NCI-H2196 (cell line): Measurements from ENCODE around the gene WSCD2.

Experiments
- DNase-seq: peaks from one replicate; lab custom pipeline; 2025; ENCODE audit not compliant: unreplicated experiment; lab: John Stamatoyannopoulos, UW

WSCD2 gene

DNA sequence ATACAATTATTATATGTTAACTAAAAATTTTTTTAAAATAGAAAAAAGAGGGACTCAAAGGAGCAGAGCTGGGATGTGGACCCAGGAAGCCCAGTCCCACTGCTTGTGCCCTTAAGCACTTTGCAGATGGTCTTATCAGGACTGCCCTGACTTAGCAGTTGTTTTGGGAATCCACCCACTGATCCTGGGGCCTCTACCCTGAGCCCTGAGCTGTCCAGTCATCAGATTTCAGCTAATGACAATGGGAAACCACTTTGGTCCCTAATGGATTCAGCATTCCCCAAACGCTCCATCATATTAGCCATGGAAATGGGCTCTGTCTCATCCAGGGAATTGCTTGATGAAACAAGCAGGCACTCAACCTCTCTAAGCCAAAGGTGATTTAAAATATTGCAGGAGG lies 22.5 kb upstream of the WSCD2 start:
- DNase-seq: no peak

DNA sequence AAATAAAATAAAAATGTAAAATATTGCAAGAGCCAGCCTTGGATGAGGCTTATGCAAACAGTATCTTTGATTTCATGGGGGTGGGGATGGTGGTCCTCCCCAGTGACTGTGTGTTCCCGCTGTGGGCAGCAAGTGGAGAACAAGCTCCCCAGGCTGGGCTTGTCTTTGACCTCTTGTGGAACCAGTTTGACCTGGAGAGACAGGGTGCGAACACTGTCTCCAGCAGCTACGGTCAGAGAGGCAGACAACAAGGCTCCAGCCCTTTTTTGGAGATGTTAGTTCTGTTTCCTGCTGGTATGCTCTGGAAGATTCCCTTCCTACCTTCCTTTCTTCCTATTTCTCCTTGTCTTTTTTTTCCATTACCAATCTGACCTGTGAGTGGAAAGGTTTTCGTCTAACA lies 21.8 kb upstream of the WSCD2 start:
- DNase-seq: no peak

DNA sequence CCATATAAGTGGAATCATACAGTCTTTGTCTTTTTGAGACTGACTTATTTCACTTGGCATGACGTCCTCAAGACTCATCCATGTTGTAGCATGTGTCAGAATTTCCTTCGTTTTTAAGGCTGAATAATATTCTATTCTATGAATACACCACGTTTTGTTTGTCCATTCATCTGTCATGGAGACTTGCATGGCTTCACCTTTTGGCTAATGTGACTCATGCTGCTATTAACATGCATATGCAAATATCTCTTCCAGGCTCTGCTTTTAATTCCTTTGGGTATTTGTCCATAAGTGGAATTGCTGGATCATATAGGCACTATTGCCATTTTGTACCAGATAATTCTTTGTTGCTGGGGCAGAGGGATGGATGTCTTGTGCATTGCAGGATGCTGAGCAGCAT lies 19.6 kb upstream of the WSCD2 start:
- no peak for DNase-seq

GRCh38 chr12:108109954-108110353 lies 19.1 kb upstream of the WSCD2 start:
- DNase-seq: no peak

GRCh38 chr12:108110844-108111243 lies 18.2 kb upstream of the WSCD2 start:
- DNase-seq: no peak

GRCh38 chr12:108112832-108113556 lies 16.1 kb upstream of the WSCD2 start:
- DNase-seq: no peak

DNA sequence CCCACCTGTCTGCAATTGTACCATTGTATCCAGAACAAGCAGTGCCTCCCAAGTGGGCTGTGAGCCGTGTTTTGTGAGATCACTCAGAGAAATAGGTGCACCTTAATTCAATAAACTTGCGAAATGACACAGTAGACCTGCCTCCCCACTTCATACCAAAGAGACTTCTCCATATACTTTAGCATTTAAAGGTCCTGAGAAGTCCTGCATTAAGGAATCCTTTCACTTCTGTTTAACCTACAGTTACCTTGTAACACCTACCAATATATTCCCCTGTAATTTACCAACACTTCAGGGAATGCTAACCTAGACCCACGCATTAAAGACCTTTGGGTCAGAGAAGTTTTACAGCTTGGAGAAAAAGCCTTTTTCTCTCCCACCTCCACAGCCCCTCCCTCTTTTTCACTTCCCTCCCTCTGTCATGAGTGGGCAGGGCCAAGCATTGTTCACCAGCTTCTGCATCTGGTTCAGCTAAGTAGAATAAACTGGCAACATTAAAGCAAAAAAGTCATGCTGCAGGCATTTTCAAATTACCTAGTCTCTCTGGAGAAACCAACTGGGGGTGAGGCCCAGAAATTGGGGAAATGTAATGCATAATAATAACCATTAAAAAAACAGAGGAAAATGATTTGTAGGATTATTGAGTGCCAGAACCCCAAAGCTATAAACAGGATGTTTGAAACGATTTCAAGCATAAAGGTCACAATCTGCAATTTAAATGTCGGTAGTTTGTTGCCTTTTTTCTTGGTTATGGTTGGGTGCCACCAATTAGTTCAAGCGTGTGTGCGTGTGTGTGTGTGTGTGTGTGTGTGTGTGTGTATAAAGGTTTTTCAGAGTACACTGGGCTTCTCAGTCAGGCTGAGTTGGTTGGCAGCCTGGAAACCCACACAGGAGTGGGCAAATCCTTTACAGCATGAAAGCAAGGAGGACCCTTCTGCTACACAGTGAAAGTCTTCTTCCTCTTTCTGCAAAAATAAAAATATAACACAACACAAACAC lies 13.7 kb upstream of the WSCD2 start:
- DNase-seq: no peak

- no peak for DNase-seq
These were observed 12.8 kb upstream of the WSCD2 start for GRCh38 chr12:108116254-108116653.

DNA sequence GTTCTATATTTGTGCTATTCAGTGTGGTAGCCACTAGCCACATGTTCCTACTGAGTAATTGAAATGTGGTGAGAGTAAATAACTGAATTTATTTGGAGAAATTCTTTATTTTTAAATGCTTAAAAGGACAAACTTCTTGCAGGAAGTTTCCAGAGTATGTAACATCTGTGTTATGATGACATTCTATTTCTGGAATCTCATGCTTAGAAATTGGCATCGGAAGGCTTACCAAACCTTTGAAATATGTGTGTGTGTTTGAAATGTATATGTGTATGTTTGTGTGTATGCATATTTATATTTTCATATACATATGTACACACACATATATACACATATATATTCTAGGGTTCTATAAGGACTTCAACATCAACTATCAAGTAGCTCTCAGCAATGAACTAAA lies 12.4 kb upstream of the WSCD2 start:
- DNase-seq: no peak

DNA sequence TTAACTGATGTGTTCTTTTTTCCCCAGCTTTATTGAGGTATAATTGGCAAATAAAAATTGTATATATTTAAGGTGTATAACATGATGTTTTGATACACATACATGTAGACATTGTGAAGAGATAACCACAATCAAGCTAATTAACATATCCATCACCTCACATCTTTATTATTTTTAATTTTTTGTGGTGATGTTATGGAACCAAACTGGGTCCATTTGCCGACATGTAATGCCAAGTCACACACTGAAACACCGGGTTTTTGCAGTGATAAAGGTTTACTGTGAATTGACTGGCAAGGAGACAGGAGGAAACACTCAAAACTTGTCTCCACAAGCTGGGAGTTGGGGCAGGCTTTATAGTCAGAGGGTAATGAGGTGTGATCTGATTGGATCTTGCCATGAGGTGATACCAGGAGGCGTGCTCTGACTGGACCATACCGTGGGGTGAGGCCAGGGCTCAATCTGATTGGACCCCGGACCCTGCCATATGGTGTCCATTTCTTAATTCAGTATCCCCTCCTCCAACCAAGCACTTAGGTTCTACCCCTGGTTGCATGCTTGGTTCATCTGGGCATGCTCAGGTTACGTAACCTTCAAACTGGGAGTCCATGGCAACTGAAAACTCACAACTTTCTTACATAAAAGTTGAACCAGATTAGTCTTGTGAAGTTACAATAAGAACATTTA lies 11.8 kb upstream of the WSCD2 start:
- peak; percentile 78 for DNase-seq

DNA sequence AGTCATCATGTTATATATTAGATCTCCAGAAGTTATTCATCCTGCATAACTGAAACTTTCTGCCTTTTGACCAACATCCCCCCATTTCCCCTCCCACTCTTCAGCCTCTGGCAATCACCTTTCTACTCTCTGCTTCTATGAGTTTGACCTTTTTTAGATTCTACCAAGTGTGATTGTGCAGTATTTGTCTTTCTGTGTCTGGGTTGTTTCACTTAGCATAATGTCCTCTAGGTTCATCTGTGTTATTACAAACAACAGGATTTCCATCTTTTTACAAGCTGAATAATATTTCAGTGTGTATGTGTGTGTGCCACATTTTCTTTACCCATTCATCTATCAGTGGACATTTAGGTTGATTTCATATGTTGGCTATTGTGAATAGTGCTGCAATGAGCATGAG lies 11.2 kb upstream of the WSCD2 start:
- no peak for DNase-seq

DNA sequence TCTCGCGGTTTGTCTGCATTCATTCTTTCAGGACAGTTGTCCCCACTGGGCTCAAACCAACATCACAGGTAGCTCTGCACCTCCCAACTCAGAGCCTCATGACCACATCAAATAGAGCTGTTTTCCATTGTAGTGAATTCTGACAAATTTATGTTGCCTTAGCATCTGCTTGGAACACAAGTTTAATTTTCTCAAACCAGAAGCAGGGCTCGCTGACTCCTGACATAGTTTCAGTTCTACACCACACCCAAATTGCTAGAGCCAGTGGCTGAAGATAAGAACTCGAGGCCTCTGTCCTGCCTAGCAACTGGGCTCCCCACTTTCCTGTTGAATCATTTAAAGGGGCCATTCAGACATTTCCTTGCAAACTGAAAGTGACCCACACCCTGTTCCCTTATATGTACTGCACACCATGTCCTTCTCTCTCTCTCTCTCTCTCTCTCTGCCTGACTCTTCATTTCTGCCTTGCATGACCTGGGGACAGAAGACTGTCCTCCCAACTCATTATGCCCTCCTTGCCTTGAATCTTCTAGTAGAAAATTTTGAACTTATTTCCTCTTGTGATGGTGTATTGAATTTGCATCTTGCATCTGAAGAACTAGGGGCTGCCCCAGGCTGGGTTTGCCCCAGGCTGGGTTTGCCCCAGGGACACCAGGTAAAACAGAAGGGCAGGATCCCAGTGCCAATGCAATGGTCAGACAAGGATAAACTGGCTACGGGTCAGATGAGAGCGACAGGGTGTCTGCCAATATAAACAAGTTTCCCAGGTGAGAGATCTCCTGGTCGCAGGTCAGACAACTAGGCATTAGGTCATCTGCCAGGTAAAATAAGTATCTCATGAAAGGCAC lies 9.7 kb upstream of the WSCD2 start:
- DNase-seq: no peak

DNA sequence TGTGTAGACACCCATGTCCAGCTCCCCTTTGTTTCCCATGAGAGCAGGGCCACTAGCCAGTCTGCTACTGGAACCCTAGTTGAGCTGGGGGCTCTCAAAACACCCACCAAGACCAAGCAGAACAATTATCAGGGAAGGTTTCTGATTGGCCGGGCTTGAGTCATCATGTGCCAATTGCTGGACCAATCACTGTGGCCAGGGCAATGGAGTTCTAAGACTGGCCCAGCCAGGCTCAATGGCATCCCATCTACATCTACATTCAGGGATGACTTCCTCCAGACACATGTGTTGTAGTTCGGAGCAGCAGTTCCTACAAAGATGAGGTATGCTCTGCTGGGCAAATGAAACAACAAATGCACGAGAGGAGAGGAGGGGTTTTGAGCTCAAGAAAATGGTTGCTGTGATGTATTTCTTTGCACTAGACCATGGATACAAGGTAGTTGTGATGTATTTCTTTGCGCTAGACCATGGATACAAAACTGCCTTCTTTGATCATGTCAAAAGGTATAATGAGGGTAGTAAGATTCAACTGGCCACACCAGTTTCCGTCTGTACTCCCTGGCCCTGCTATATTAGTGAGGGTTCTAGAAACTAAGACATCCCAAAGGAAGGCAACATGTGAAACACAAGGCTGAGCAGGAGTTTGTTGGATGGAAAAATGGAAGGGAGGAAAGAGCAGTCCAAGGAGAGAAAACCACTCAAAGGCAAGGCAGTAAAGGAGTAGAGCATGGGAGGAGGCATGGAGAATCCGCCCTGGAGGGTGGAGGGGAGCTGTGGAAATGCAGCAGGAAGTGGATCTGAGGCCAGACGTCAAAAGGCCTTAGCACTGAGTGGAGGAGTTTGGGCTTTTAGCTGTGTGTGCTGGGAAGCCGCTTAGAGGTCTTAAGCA lies 8.9 kb upstream of the WSCD2 start:
- no peak for DNase-seq

DNA sequence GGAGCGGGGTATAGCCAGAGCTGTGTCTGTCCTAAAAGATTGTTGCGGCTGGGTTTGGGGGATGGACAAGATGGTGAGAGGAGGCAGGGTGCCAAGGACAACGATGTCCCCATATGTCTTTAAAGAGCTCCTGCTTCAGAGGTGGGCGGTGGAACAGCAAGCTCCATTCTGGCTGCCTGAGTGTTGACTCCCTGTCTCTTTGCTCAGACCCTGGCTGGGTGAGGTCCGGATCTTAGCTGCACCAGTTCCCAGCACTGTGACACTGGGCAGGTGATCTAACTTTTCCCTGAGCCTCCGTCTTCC lies 8.3 kb upstream of the WSCD2 start:
- DNase-seq: no peak

- DNase-seq: no peak
These were observed 7.8 kb upstream of the WSCD2 start for GRCh38 chr12:108121320-108121719.

DNA sequence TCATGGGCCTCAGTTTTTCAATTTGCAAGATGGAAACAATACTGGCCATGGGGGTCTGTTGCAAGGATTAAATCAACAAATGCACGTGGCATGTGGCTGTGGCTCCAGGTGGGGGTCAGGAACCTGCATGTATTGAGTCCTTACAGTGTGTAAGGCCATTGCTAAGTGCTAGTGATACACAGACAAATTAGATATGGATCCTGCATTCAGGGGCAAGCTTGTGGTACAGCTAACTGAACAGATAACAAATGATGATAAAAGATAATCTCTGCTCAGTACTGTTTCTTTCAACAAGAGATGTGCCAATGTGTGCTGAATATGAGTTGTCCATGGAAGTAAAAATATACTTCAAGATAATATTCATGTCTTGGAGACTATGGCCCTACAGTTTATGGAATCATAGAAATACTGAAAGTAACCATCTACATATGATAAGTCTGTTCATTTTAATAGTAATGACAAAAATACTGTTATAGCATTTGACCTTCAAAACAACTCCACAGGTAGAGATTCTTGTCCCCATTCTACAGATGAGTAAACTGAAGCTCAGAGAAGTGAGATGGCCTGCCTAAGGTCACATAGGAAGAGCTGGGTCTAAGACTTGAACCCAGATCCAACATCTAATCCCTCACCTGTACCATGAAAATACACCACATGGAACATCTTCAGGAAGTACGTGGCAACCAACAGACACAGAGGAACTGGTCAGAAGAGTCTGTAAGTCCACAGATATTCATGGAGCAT lies 7.2 kb upstream of the WSCD2 start:
- no peak for DNase-seq

GRCh38 chr12:108122644-108123043 lies 6.4 kb upstream of the WSCD2 start:
- no peak for DNase-seq

DNA sequence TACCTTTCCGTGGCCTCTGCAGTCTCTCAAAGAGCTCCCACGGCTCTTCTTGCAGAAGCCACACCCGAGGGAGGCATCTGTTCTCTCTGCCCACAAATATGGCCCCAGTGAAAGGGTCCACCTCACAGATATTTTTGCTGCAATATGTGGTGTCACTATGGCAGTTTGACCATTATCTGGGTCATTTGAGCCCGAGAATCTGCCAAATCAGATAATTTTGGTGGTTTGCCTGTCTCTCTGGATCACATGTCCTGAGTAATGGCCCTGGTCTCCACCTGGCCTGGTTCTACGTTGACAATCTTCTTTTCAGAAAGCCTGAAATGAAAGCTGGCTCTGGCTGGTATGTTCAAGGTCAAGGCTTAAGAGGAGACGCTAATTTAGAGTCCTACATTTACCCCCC lies 5.7 kb upstream of the WSCD2 start:
- no peak for DNase-seq

DNA sequence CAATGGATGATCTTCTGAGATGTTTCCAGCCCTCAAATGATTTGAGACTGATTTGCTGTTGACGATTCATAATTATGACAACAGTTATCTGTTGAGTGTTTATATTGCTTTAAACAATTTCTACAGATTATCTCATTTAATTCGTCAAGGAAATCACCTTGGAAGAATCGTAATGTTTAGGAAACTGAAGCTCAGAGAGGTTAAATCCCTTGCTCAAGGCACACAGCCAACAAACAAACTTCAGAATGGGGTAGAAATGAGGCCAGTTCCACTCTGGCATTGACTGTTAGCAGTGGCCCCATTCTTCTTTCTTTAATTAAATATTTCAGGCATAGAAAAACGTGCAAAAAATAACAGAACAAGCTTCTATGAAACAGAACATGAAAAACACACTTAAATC lies 4.0 kb upstream of the WSCD2 start:
- DNase-seq: no peak
